ENCODE results near the gene WDR77.

WDR77 gene

GRCh38 chr1:111468717-111469100 lies 19.7 kb upstream of the WDR77 start:
- DNase-seq (ENCODE audit: low spot score): no peak

- no peak for DNase-seq (ENCODE audit: low spot score)
Measured at GRCh38 chr1:111467865-111468716, 19.0 kb upstream of the WDR77 start.

- no peak for DNase-seq (ENCODE audit: low spot score)
Measured at GRCh38 chr1:111466480-111466879, 17.4 kb upstream of the WDR77 start.

DNA sequence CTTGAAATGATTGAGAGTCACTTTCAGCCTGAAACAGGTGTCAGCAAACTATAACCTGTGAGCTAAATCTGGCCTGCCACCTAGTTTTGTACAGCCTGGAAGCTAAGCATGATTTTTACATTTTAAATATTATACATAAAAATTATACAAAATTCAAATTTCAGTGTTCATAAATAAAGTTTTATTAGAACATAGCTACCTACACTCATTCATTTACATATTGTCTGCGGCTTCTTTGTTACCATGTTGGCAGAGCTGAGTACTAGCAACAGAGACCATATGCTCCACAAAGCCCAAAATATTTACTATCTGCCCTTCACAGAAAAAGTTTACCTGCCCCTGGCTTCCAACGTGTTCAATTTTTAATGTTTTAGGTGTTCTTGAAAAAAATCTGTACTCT lies 16.7 kb upstream of the WDR77 start:
- no peak for DNase-seq (ENCODE audit: low spot score)

- DNase-seq (ENCODE audit: low spot score): no peak
Measured at GRCh38 chr1:111463029-111463683, 14.1 kb upstream of the WDR77 start.

GRCh38 chr1:111462370-111463028 lies 13.4 kb upstream of the WDR77 start:
- DNase-seq (ENCODE audit: low spot score): no peak

GRCh38 chr1:111461765-111462164 lies 12.7 kb upstream of the WDR77 start:
- DNase-seq (ENCODE audit: low spot score): no peak

- DNase-seq (ENCODE audit: low spot score): no peak
Measured at GRCh38 chr1:111455642-111456031, 6.6 kb upstream of the WDR77 start.

DNA sequence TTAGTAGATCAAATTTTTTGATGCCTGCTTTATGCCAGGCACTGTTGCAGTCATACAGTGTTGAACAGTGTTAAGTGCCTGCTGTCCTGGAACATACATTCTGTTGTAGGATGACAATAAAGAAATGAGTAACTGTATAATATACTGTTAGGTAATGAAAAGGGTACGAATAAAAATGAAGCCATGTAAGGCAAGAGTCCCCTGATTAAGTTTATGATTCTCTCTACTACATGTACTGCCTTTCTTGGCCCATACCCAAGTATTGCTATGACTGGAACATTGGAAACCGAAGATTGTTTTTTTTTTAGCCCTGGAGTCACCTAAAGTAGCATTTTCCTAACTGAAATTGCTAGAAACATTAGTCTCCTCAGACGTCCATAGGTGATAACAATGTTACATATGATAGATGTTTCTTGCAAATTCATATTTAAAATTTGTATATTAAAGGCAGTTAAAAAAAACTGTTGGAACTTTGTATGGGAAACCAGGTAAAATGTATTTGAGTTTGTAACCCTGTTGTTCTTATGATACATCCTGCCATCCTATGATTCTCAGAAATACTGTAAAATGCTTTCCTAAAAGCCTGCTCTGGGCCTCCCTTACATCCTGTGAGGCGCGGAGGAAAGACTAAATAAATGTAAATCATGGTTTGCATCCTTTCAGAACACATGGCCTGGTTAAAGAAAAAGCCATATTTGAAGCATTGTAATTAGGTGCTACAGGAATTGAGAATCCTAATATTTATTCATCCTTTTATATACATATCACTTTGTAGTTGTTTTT lies 6.0 kb upstream of the WDR77 start:
- no peak for DNase-seq (ENCODE audit: low spot score)

- no peak for DNase-seq (ENCODE audit: low spot score)
Measured at GRCh38 chr1:111453706-111454105, 4.7 kb upstream of the WDR77 start.

DNA sequence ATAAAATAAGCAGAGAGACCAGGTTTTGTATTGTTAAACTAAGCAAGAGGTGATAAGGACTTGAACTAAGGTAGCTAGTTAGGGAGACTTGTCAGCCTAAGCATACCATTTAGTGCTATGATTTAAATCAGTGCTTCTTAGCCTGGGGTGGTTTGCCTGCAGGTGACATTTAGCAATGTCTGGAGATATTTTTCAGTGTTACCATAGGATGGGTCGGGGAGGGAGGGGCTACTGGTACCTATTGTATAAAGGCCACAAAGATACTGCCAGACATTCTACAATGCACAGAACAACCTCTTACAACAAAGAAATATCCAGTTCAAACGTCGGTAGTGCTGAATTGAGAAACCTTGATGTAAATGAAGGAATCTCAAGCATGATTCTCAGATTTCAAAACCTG lies 3.5 kb upstream of the WDR77 start:
- DNase-seq (ENCODE audit: low spot score): no peak

DNA sequence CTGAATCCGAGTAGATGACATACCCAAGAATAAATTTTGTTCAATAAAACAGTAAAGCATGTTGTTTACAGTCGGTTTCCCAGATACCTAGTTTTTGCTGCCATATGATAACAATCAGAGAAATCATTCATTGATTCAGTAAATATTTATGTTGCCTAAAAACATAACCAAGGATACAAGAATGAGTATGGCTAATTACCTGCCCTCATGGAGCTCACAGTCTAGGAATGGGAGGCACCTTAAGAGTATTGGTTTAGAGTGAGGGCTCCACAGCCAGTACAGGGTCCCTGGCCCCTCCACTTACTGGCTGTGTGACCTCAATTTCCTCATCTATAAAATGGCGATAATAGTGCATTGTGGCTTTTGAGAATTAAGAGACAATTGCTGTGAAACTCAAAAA lies 1.1 kb upstream of the WDR77 start:
- DNase-seq (ENCODE audit: low spot score): no peak

GRCh38 chr1:111449703-111450017 lies 604 bp upstream of the WDR77 start:
- no peak for DNase-seq (ENCODE audit: low spot score)

DNA sequence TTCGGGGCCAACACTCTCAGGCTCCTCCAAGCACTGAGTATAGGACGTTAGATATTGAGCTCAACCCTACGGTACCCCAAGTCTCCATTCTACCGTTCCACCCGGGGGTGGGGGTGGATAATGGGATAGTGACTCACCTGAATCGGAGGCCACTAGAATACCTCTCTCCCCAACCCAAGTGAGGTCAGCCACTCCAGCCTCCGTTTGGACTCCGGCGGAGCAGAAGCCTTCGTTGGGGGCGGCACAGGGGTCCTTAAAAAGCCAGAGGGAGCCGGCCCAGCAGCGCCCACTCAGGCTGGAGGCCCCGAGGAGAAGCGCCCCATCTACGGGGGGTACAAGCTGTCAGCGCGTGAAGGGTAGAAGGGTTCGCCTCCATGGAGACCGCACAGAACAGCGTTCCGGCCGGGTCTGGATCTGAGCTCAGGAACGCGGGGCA lies 556 bp downstream of the WDR77 start:
- peak; percentile 30 for DNase-seq (ENCODE audit: low spot score)

GRCh38 chr1:111446967-111447892 lies 1.8 kb downstream of the WDR77 start:
- no peak for DNase-seq (ENCODE audit: low spot score)

GRCh38 chr1:111446546-111446945 lies 2.5 kb downstream of the WDR77 start:
- DNase-seq (ENCODE audit: low spot score): no peak

DNA sequence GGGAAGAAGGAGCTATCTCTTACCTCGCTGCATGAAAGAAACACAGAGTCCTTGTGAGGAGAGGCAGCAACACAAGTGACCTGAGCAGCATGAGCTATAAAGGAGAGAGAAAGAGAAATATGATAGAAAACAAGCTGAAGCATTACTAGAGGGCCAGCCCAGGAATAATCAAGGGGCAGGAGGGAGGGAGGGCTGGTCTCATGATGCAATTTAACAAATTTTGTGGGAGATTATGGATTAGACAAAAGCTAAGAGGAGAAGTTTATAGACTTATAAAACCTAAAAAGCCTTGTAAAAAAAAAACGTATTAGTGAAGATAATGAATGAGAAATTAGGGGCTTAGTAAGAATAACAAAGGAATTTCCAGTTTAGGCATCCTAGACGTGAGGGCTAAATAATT lies 5.0 kb downstream of the WDR77 start:
- DNase-seq (ENCODE audit: low spot score): no peak

DNA sequence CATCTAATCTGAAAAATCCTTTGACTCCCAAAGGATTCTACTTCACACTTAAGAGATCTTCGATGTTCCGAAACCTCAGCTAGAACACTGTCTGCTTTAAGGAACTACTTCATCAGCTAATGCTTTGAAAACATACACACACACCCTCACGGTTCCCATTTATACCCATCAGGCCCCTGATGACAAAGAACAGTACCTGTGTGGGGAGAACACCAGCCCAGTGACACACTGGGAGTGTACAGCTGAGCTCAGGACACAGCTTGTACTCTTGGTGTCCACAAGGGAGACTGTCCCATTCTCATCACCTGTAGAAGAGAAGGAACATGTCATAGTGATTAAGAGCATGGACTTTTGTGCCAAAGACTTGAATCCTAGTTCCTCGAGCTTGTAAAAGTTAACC lies 6.6 kb downstream of the WDR77 start:
- no peak for DNase-seq (ENCODE audit: low spot score)

- DNase-seq (ENCODE audit: low spot score): peak; percentile 45
Measured at GRCh38 chr1:111441573-111442192, 7.4 kb downstream of the WDR77 start.

DNA sequence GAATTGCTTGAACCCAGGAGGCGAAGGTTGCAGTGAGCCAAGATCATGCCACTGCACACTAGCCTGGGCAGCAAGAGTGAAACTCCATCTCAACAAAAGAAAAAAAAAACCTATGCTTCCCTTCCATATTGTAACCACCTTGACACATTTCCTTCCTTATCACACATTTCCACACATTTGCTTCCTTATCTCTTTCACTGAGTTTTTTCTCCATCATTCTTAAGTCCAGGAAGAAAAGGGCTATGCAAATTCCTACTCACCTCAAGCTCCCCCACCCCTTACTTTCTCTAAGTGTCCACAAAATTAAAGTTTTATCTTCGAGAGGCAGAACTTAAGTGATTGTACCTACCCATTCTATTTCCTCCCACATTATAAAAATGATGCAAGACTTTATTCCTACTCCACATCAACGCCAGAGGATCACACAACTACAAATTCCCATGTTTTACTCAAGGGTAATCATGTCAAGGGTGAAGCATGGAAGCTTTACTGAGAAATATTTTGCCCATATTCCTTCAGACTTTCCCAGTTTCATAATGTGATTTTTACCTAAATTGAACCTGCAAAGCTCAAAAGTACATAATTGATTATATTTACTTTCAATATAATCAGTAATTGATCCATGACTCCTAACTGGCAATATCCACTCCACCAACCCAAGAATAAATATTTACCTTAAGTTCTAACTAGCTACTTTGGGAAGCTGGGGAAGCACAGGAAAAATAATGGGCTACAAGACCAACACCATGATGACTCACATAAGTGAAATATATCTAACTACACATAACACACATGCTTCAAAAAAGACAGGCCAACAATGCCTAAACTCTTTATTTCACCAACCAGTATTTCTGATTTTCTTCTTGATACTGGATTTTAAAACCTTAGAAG lies 9.3 kb downstream of the WDR77 start:
- DNase-seq (ENCODE audit: low spot score): no peak
